PC-3 (cell line): ENCODE data around the gene GUCY1B1.

Experiments used
- EZH2 ChIP-seq: fragments of 300-600 bp; sonication (generic); IDR thresholded peaks from one replicate; pipeline ENCODE4 v1.6.1; 2017; ENCODE audit warnings: antibody characterized with exemption, mild to moderate bottlenecking, low read length; ENCODE audit not compliant: unreplicated experiment
- EZH2phosphoT487 ChIP-seq: fragments of 300-600 bp; sonication (generic); IDR thresholded peaks from 2 replicates; pipeline ENCODE4 v1.6.1; 2018; ENCODE audit warnings: mild to moderate bottlenecking, antibody characterized with exemption, low read length, borderline replicate concordance
- TF ChIP-seq, protein P1 (sequence below): fragments of 300-600 bp; sonication (generic); conservative IDR thresholded peaks from 2 replicates; pipeline ENCODE4 v1.5.1; 2017; ENCODE audit warnings: antibody characterized with exemption, low read depth, mild to moderate bottlenecking, low read length

DNA sequence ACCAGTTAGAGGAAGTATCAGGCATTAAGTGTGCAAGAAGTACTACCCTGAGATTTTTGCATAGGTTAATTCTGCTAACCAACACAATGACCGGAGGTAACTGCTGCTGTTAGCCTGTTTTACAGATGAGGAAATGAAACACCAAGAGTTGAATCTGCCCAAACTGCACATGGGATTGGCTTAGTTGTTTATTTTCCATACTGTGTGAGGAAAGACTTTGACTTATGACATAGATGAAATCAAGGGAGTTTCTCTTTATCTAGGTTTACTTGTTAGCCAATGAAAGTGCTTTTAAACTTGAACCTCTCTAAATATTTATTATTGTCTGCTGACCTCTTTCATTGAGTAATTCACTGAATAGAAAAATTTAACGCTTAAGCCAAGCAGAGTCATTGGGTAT is 10.3 kb downstream of the GUCY1B1 start:
- TF ChIP-seq, protein P1, sequence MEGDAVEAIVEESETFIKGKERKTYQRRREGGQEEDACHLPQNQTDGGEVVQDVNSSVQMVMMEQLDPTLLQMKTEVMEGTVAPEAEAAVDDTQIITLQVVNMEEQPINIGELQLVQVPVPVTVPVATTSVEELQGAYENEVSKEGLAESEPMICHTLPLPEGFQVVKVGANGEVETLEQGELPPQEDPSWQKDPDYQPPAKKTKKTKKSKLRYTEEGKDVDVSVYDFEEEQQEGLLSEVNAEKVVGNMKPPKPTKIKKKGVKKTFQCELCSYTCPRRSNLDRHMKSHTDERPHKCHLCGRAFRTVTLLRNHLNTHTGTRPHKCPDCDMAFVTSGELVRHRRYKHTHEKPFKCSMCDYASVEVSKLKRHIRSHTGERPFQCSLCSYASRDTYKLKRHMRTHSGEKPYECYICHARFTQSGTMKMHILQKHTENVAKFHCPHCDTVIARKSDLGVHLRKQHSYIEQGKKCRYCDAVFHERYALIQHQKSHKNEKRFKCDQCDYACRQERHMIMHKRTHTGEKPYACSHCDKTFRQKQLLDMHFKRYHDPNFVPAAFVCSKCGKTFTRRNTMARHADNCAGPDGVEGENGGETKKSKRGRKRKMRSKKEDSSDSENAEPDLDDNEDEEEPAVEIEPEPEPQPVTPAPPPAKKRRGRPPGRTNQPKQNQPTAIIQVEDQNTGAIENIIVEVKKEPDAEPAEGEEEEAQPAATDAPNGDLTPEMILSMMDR = no peak
- TF ChIP-seq EZH2phosphoT487 (no peak), EZH2 (no peak)
